K562 (cell line): Measurements from ENCODE around the gene CDKN2B-AS1. TPM values are rescaled to one million over a fixed set of nuclear protein-coding genes. Genes with fewer than 3 reads are reported as not detected.

Experiments used
- ATAC-seq: fragments of 200-7000 bp; cut with Tn5 transposase; 3 replicates; pipeline ENCODE4 v1.9.1; 2020; ENCODE audit warnings: moderate library complexity
- BruUV-seq: library from RNA; stranded (reverse); fragments of 400-500 nt; replicated peaks from 2 replicates; lab custom pipeline; 2021; lab: Mats Ljungman, UMichigan
- CTCF ChIA-PET: fragments of 300-600 bp; formaldehyde crosslinking; extraction: SDS; loops from one replicate; lab custom pipeline; 2021; ENCODE audit warnings: low intra/inter-chr PET ratio; lab: Yijun Ruan, JAX
- POLR2A ChIA-PET: fragments of 300-600, 350-650 bp; sonication (Branson Sonifier 250); formaldehyde crosslinking; extraction: SDS; loops from one replicate; lab custom pipeline; 2021; ENCODE audit warnings: antibody characterized with exemption, inconsistent platforms; lab: Yijun Ruan, JAX
- DNase-seq, 4 experiments: peaks; one replicate each; pipeline versions ENCODE4 v3.0.0 to v3.0.0-alpha.2; 2011 to 2018; ENCODE audit warnings: low spot score in 3 of 4, mixed read lengths in 3 of 4; ENCODE audit errors: extremely low read depth in 1 of 4
- FAIRE-seq: peaks from 2 replicates; lab custom pipeline; 2011; peaks lifted over from hg19 to GRCh38; lab: Jason Lieb, UNC
- H2AFZ ChIP-seq: 2 replicates; pipeline ENCODE4 v1.6.0; 2011; ENCODE audit warnings: low read depth, low read length, control low read depth, inconsistent platforms
- H3K27ac ChIP-seq: fragments of 200-600 bp; 3 replicates; pipeline ENCODE4 v1.8.0; 2011; ENCODE audit warnings: low read depth, mild to moderate bottlenecking, control low read depth, inconsistent platforms, low read length, moderate library complexity, mixed read lengths; ENCODE audit errors: extremely low read depth
- H3K27me3 ChIP-seq, 2 experiments: fragments of 300-600 bp in 1 of 2; 2 replicates in 1 of 2; 3 replicates in 1 of 2; pipeline versions ENCODE4 v1.6.0 to v1.8.0; 2011; ENCODE audit warnings: inconsistent platforms in 2 of 2, low read length in 2 of 2, mild to moderate bottlenecking in 1 of 2, mixed read lengths in 1 of 2, moderate library complexity in 1 of 2; ENCODE audit not compliant: control insufficient read depth in 2 of 2, insufficient read depth in 2 of 2
- H3K36me3 ChIP-seq: fragments of 300-600 bp; 3 replicates; pipeline ENCODE4 v1.8.0; 2011; ENCODE audit warnings: mild to moderate bottlenecking, low read length, inconsistent platforms; ENCODE audit not compliant: control insufficient read depth, insufficient read depth
- H3K4me1 ChIP-seq, 2 experiments: fragments of 200-600 bp in 1 of 2; replicated peaks in 1 of 2; 2 replicates in 1 of 2; 3 replicates in 1 of 2; pipeline versions ENCODE4 v1.5.1 to v1.8.0; 2011; ENCODE audit warnings: inconsistent platforms in 2 of 2, low read length in 2 of 2, mild to moderate bottlenecking in 1 of 2, mixed read lengths in 1 of 2, moderate library complexity in 1 of 2; ENCODE audit not compliant: control insufficient read depth in 2 of 2, insufficient read depth in 2 of 2
- H3K4me2 ChIP-seq: 2 replicates; pipeline ENCODE4 v1.6.1; 2011; ENCODE audit warnings: low read length, control low read depth, inconsistent platforms, mixed read lengths; ENCODE audit not compliant: insufficient read depth
- H3K4me3 ChIP-seq: fragments of 200-600 bp; sonication (generic), shearing (Covaris generic); 2 replicates; pipeline ENCODE4 v1.5.1; 2016; ENCODE audit warnings: control low read depth, inconsistent platforms
- H3K79me2 ChIP-seq: fragments of 200-600 bp; 3 replicates; pipeline ENCODE4 v1.8.0; 2011; ENCODE audit warnings: low read length, inconsistent platforms; ENCODE audit not compliant: control insufficient read depth, insufficient read depth
- H3K9ac ChIP-seq, 2 experiments: 2 replicates each; pipeline versions ENCODE4 v1.6.0 to v1.6.1; 2011; ENCODE audit warnings: low read depth in 2 of 2, low read length in 2 of 2, control low read depth in 1 of 2, inconsistent platforms in 1 of 2, mild to moderate bottlenecking in 1 of 2, mixed read lengths in 1 of 2; ENCODE audit not compliant: insufficient read depth in 1 of 2
- H3K9me1 ChIP-seq: one replicate; pipeline ENCODE4 v1.6.0; 2011; ENCODE audit warnings: inconsistent platforms, mild to moderate bottlenecking, low read length, moderate library complexity; ENCODE audit not compliant: control insufficient read depth, insufficient read depth
- H3K9me3 ChIP-seq: replicated peaks from 2 replicates; pipeline ENCODE4 v1.5.1; 2011; ENCODE audit warnings: low read depth, low read length, inconsistent platforms; ENCODE audit not compliant: control insufficient read depth, insufficient read depth
- H4K20me1 ChIP-seq: replicated peaks from 2 replicates; pipeline ENCODE4 v1.6.1; 2011; ENCODE audit warnings: low read length, inconsistent platforms, mixed read lengths; ENCODE audit not compliant: control insufficient read depth, insufficient read depth
- ADNP ChIP-seq: fragments of 200-800 bp; sonication (Bioruptor generic); IDR thresholded peaks from 2 replicates; pipeline ENCODE4 v1.6.1; 2016; ENCODE audit warnings: missing genetic modification characterization, missing compliant biosample characterization
- ATF3 ChIP-seq, 2 experiments: fragments of 450-650 bp in 1 of 2; sonication (generic) in 1 of 2; formaldehyde crosslinking in 1 of 2; IDR thresholded peaks in 1 of 2; conservative IDR thresholded peaks in 1 of 2; 2 replicates each; pipeline versions ENCODE4 v1.6.1 to v1.8.1; 2016 to 2023; ENCODE audit warnings: mild to moderate bottlenecking in 2 of 2, moderate library complexity in 2 of 2, inconsistent platforms in 1 of 2, missing genetic modification reagents in 1 of 2
- E2F4 ChIP-seq: sonication (generic); formaldehyde crosslinking; IDR thresholded peaks from 2 replicates; pipeline ENCODE4 v1.8.0; 2022; ENCODE audit warnings: mild to moderate bottlenecking, low read depth, missing genetic modification reagents
- GTF2E2 ChIP-seq: fragments of 200-800 bp; sonication (Bioruptor generic); IDR thresholded peaks from 2 replicates; pipeline ENCODE4 v1.6.1; 2016; ENCODE audit warnings: missing genetic modification characterization, missing compliant biosample characterization
- HNRNPK ChIP-seq: fragments of 200-400 bp; formaldehyde crosslinking; IDR thresholded peaks from one replicate; pipeline ENCODE4 v1.6.1; 2018; ENCODE audit warnings: mild to moderate bottlenecking, low read depth, low read length; ENCODE audit not compliant: poor library complexity, severe bottlenecking
- MEF2D ChIP-seq: conservative IDR thresholded peaks from 2 replicates; pipeline ENCODE4 v1.6.1; 2016; ENCODE audit warnings: low read depth, missing genetic modification characterization, missing compliant biosample characterization
- MTA1 ChIP-seq: fragments of 450-650 bp; IDR thresholded peaks from 2 replicates; pipeline ENCODE4 v1.6.1; 2017; ENCODE audit warnings: borderline replicate concordance
- NKRF ChIP-seq: fragments of 450-650 bp; IDR thresholded peaks from 2 replicates; pipeline ENCODE4 v1.6.1; 2016; ENCODE audit warnings: borderline replicate concordance
- SMAD1 ChIP-seq: fragments of 150-350 bp; IDR thresholded peaks from 2 replicates; pipeline ENCODE4 v1.6.1; 2014; ENCODE audit warnings: low read length, low read depth; ENCODE audit not compliant: partially characterized antibody
- TCF15 ChIP-seq: fragments of 250-450 bp; sonication (Bioruptor Pico); IDR thresholded peaks from 2 replicates; pipeline ENCODE4 v1.8.0; 2022; ENCODE audit warnings: moderate library complexity, mild to moderate bottlenecking, inconsistent platforms
- ZNF551 ChIP-seq: fragments of 250-450 bp; sonication (Bioruptor Pico); IDR thresholded peaks from 2 replicates; pipeline ENCODE4 v1.5.0; 2021; ENCODE audit warnings: mild to moderate bottlenecking, moderate library complexity
- WGBS: fragments of 100-300 bp; shearing (Covaris generic); methylation state at CpG from one replicate; pipeline ENCODE4 v1.1.6; 2016; ENCODE audit warnings: low coverage, mixed read lengths; ENCODE audit not compliant: insufficient coverage; ENCODE audit errors: missing lambda C conversion rate; 5-methylcytosine and 5-hydroxymethylcytosine counted together
- in situ Hi-C: fragments of 300-500 bp; cut with MboI; formaldehyde crosslinking; loops from 4 replicates; pipeline ENCODE4 v1.15.0; 2018; ENCODE audit warnings: inconsistent platforms, mixed read lengths
- intact Hi-C: fragments of 100-400 bp; cut with micrococcal nuclease; formaldehyde crosslinking; loops from 2 replicates; pipeline ENCODE4 v1.14.2; 2022
- polyA plus RNA-seq, 8 experiments: library from polyadenylated mRNA; depleted of rRNA in 4 of 8; stranded (reverse) in 5 of 8; unstranded in 3 of 8; fragments of >200 nt; fragmentation: Nextera tagmentation in 2 of 8; fragmentation: Illumina TruSeq in 1 of 8; extraction: Ambion mirVana in 2 of 8; extraction: Trizol in 1 of 8; gene quantifications; 2 replicates each; pipeline versions ENCODE4 v1.2.1 to v1.2.3, GENCODE V29; 2011 to 2014; ENCODE audit warnings: inconsistent platforms in 1 of 8, missing spikeins in 1 of 8
- total RNA-seq, 7 experiments: library from RNA; depleted of rRNA in 6 of 7; stranded (reverse); fragments of >200 nt in 6 of 7; fragmentation: Illumina TruSeq in 2 of 7; extraction: Trizol in 2 of 7; gene quantifications; 2 replicates each; pipeline versions ENCODE4 v1.2.1 to v1.2.3, GENCODE V29; 2011 to 2021; ENCODE audit warnings: low replicate concordance in 1 of 7

The CDKN2B-AS1 gene
- total and polyA plus RNA-seq, 9 of the 15 experiments (the other 6 are each of a cell fraction or from before 2014, with no cell fraction given) = not detected

GRCh38 chr9:22112870-22113821, 118.6 kb downstream of the CDKN2B-AS1 start:
- Histone ChIP-seq H3K4me2 (no peak overlapping the region), H3K79me2 (no peaks in the 10 kb centered on the region), H3K27me3 (no peaks in the 10 kb centered on the region), H3K4me3 (no peak overlapping the region), H3K9me3 (no peaks in the 10 kb centered on the region), H3K36me3 (no peaks in the 10 kb centered on the region), H2AFZ (no peak overlapping the region), H3K9ac (no peak overlapping the region), H3K9me1 (no peaks in the 10 kb centered on the region), H3K4me1 (no peaks in the 10 kb centered on the region), H3K27ac (no peak overlapping the region), H4K20me1 (no peaks in the 10 kb centered on the region)
- no CpG with 5 or more reads among the region's 12 CpGs for WGBS
- POLR2A ChIA-PET = no interaction called here
- no peak for DNase-seq
- intact Hi-C loops (no loop called here), in situ Hi-C loops (no loop called here)
- FAIRE-seq = no peak
- CTCF ChIA-PET = no interaction called here
- ATAC-seq = no peak
- no TSS peak for BruUV-seq
- TF ChIP-seq NKRF (no peak), ATF3 (IDR thresholded peaks at IDR 0.05) (no peak), ATF3 (CRISPR knock-in tag; conservative IDR thresholded peaks at IDR 0.05) (no peak), TCF15 (CRISPR knock-in tag) (no peak), E2F4 (CRISPR knock-in tag) (no peak), ADNP (no peak), SMAD1 (no peak), GTF2E2 (no peak), MEF2D (tag) (no peak), MTA1 (no peak), ZNF551 (no peak), HNRNPK (no peak)
